Central memory CD8-positive, alpha-beta T cell (primary cell): Measurements from ENCODE around the gene BMAL1.
"Not testable (repeated sequence)": the region's sequence is repeated elsewhere in the genome, so short reads cannot be mapped to it uniquely, and the experiment has no call there.

Experiments
- ATAC-seq: fragments of 150-1000 bp; cut with Tn5 transposase; replicated peaks from 2 replicates; pipeline ENCODE4 v1.10.0; 2022; ENCODE audit warnings: mild to moderate bottlenecking, moderate FRiP score, moderate number of reproducible peaks; ENCODE audit not compliant: poor library complexity, severe bottlenecking; ENCODE audit errors: extremely low read depth
- DNase-seq, 2 donors: peaks; one replicate each; pipeline ENCODE4 v3.0.0; 2021; ENCODE audit warnings: low spot score in 2 of 2
- H3K27ac Mint-ChIP-seq: one replicate; pipeline ENCODE4 v1.8.0; 2022; ENCODE audit warnings: low read depth, mild to moderate bottlenecking, moderate library complexity, mixed read lengths
- H3K27me3 Mint-ChIP-seq: one replicate; pipeline ENCODE4 v1.8.0; 2022; ENCODE audit warnings: mixed read lengths
- H3K36me3 Mint-ChIP-seq: one replicate; pipeline ENCODE4 v1.8.0; 2022; ENCODE audit warnings: mild to moderate bottlenecking, moderate library complexity, mixed read lengths; ENCODE audit not compliant: insufficient read depth
- H3K4me1 Mint-ChIP-seq: one replicate; pipeline ENCODE4 v1.8.0; 2022; ENCODE audit warnings: mixed read lengths
- H3K4me3 Mint-ChIP-seq: one replicate; pipeline ENCODE4 v1.8.0; 2022; ENCODE audit warnings: mild to moderate bottlenecking, moderate library complexity, mixed read lengths
- H3K9me3 Mint-ChIP-seq: one replicate; pipeline ENCODE4 v1.8.0; 2022; ENCODE audit warnings: mixed read lengths

Gene BMAL1

DNA sequence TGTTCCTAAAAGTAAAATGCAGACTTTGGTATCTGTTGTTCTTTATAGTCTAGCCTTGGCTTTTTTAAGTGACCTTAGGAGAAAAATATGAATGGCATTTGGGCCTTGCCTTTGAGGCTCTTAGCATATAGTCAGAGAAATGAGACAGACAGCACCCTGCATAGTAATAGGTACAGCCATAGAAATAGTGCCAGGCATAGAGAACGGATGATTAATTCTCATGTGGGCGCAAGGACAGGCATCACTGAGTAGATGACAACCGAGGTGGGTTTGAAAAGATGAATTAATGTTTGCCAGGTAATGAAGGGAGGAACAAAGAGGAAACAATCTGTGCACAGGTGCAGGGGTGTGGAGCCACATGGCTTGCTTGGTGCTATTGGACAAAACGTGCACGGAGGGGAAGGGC, 90.5 kb downstream of the BMAL1 start:
- H3K36me3 Mint-ChIP-seq: peaks cover 43% of the 10 kb centered on the region
- H3K9me3 Mint-ChIP-seq: no peaks in the 10 kb centered on the region
- H3K4me3 Mint-ChIP-seq: no peak overlapping the region
- ATAC-seq (no peak), DNase-seq (no peak)
- no peaks in the 10 kb centered on the region for H3K4me1 Mint-ChIP-seq
- H3K27ac Mint-ChIP-seq: peak overlapping the region; percentile 48
- no peaks in the 10 kb centered on the region for H3K27me3 Mint-ChIP-seq

DNA sequence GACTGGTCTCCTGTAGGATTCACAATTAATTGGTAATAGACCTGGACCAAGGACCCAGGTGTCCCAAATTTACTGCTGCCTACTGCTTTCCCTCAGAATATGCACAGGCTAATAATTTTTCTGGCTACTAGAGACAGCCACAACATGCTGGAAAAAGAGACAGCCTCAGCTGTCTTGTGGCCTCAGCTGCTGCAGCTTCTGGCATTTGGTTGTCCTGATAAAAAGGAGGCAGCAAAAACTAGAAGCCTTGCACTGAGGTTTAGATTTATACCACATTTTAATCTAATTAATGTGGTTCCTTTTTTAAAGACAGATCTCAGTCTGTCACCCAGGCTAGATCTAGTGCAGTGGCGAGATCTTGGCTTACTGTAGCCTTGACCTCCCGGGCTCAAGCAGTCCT, 95.6 kb downstream of the BMAL1 start:
- Mint-ChIP-seq H3K27me3 (no peaks in the 10 kb centered on the region), H3K9me3 (no peaks in the 10 kb centered on the region), H3K4me3 (no peak overlapping the region), H3K4me1 (no peaks in the 10 kb centered on the region), H3K36me3 (peaks cover 35% of the 10 kb centered on the region), H3K27ac (no peak overlapping the region)
- ATAC-seq (no peak), DNase-seq (no peak)

DNA sequence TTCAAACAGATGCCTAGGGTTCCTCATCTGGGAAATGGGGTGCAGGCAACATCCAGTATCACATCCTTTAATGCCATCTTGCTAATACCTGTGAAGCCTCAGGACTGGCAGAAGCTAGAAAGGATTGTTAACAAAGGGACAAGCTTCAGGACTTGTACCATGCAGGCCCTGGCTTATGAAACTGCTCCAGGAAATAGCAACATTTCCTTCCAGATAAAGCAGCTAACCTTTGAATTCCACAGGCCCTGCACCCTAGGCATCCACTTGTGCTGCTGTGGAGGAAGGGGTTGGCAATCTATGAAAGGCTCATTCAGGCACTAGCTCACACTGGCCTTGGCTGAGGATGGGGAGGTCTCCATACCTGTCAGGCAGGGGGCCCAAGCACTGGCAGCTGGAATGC, 98.2 kb downstream of the BMAL1 start:
- H3K4me1 Mint-ChIP-seq: no peaks in the 10 kb centered on the region
- no peaks in the 10 kb centered on the region for H3K27me3 Mint-ChIP-seq
- no peak overlapping the region for H3K27ac Mint-ChIP-seq
- DNase-seq: no peak
- H3K36me3 Mint-ChIP-seq: peaks cover 32% of the 10 kb centered on the region
- H3K4me3 Mint-ChIP-seq: no peak overlapping the region
- H3K9me3 Mint-ChIP-seq: no peaks in the 10 kb centered on the region
- ATAC-seq: no peak

DNA sequence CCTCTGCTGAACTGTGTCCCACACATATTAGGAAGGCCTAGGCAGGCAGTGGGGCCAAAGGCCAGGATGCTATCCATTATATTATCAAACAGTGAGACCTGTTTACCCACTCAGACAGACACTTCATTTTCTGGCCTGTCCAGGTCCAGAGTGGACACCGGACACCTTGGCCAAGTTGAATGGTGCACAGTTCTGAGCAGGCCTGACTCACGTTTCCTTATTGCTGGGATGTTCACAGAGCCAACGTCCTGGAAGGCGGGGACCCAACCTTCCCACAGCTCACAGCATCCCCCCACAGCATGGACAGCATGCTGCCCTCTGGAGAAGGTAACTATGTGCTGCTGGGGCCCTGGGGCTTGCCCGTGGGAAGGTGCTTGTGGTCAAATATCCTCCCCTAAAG, 98.8 kb downstream of the BMAL1 start:
- H3K9me3 Mint-ChIP-seq: no peaks in the 10 kb centered on the region
- no peak overlapping the region for H3K4me3 Mint-ChIP-seq
- no peak overlapping the region for H3K27ac Mint-ChIP-seq
- DNase-seq: no peak
- H3K27me3 Mint-ChIP-seq: no peaks in the 10 kb centered on the region
- peaks cover 37% of the 10 kb centered on the region for H3K36me3 Mint-ChIP-seq
- ATAC-seq: no peak
- no peaks in the 10 kb centered on the region for H3K4me1 Mint-ChIP-seq

DNA sequence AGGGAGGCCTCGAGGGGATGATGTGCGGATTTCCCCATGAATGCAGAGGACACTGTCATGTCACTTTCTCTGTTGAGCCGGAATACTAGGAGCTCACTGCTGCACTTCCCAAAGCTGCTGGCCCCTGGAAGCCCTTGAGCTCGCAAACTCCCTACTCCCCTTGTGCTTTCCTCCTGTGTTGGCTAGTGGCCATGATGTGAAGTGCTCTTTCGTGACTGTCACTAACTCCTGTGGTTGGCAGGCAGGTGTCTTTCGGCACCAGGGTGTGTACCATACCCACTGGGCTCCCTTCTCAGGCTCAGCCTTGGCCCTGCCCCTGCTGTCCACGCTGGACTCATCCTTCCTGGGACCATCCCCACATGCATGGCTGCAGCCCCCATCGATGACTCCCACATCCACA, 99.2 kb downstream of the BMAL1 start:
- Mint-ChIP-seq H3K4me3 (no peak overlapping the region), H3K4me1 (no peaks in the 10 kb centered on the region), H3K36me3 (peaks cover 38% of the 10 kb centered on the region), H3K27ac (no peak overlapping the region), H3K27me3 (no peaks in the 10 kb centered on the region), H3K9me3 (no peaks in the 10 kb centered on the region)
- ATAC-seq: no peak
- no peak for DNase-seq

DNA sequence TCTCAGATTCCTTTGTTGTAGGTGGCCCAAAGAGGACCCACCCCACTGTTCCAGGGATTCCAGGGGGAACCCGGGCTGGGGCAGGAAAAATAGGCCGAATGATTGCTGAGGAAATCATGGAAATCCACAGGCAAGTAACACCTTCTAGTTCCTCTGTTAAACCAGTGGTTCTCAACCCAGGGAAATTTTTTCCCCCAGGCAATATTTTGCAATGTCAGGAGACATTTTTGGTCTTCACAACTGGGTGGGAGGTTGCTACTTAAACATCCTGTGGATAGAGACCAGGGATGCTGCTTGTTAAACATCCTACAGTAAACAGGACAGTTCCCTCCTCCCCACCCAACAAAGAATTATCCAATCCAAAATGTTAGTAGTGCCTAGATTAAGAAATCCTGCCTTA, 100.7 kb downstream of the BMAL1 start:
- Mint-ChIP-seq H3K4me3 (no peak overlapping the region), H3K36me3 (peaks cover 51% of the 10 kb centered on the region), H3K4me1 (no peaks in the 10 kb centered on the region), H3K9me3 (no peaks in the 10 kb centered on the region), H3K27me3 (no peaks in the 10 kb centered on the region), H3K27ac (no peak overlapping the region)
- no peak for DNase-seq
- ATAC-seq: no peak

DNA sequence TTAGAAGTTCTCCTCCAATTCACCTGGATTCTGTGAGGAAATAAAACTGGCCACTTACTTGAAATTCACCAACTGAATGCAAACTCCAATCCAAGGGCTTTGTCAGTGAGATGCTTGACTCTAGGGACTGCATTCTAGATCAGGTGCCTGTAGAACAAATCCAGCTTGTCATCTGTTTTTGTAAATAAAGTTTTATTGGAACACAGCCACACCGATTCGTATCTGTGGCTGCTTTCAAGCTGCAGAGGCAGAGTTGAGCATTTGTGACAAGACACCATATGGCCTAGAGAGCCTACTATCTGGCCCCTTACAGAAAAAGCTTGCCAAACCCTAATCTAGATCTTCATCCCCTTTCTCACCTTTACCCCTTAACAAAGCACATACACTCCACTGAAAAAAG, 103.1 kb downstream of the BMAL1 start:
- no peaks in the 10 kb centered on the region for H3K4me1 Mint-ChIP-seq
- H3K9me3 Mint-ChIP-seq: no peaks in the 10 kb centered on the region
- ATAC-seq (no peak), DNase-seq (no peak)
- no peak overlapping the region for H3K4me3 Mint-ChIP-seq
- H3K36me3 Mint-ChIP-seq: peaks cover 51% of the 10 kb centered on the region
- H3K27me3 Mint-ChIP-seq: no peaks in the 10 kb centered on the region
- H3K27ac Mint-ChIP-seq: no peak overlapping the region

DNA sequence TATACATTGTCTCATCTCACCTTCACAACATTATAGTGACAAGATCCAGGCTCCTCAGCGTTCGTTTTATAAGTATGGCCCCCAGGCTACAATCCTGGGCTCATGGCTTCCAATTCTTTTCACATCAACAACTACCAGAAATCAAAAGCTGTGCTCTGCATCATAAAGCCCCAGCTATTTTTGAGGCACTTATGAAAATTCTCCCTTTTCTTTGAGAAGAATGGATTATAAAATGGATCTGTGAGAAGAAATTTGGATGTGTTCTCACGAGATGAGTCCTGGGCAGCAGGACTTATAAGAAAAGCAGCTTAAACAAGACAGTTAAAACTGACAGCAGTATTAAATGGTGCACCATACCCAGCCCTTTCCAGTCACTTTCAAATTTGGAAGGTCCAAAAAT, 105.2 kb downstream of the BMAL1 start:
- DNase-seq (no peak), ATAC-seq (no peak)
- Mint-ChIP-seq H3K27ac (peak overlapping the region; percentile 26), H3K4me3 (no peak overlapping the region), H3K9me3 (no peaks in the 10 kb centered on the region), H3K36me3 (peaks cover 51% of the 10 kb centered on the region), H3K4me1 (no peaks in the 10 kb centered on the region), H3K27me3 (no peaks in the 10 kb centered on the region)

DNA sequence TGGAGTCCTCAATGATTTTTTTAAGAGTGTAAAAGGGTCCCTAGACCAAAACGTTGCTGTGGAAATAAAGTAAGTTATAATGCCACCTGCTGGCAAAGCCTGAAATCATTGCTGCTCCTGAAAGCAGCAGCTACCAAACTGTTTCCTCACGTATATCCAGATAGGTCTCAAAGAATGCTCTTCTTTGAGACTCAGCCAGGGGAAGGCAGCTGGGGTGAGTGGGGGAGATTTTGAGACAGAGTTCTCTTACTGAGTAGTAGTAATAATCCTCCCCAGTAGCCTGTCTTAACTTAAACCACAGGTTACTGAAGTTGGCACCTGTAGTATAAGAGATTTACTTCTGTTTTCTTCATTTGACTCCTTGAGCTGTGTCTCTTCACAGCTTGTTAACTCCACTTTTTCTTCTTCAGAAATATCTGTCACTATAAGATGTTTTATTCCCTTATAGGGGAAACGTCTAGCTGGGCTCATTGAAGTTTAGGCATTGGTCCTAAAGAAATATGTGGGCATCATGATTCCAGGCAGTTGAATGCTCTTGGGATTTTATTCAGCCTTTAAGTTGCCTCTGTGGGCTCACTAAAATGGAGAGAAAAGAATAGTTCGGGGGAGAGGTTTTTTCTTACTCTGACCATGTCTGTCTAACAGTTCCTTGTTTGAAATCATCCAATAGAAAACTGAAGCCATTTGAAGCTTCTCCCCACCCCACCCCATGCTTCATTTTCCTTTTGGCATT, 107.5 kb downstream of the BMAL1 start:
- H3K27me3 Mint-ChIP-seq: no peaks in the 10 kb centered on the region
- peak overlapping the region; percentile 72 for H3K27ac Mint-ChIP-seq
- no peak overlapping the region for H3K4me3 Mint-ChIP-seq
- H3K9me3 Mint-ChIP-seq: no peaks in the 10 kb centered on the region
- no peak for DNase-seq
- H3K36me3 Mint-ChIP-seq: peaks cover 58% of the 10 kb centered on the region
- H3K4me1 Mint-ChIP-seq: no peaks in the 10 kb centered on the region
- no peak for ATAC-seq

DNA sequence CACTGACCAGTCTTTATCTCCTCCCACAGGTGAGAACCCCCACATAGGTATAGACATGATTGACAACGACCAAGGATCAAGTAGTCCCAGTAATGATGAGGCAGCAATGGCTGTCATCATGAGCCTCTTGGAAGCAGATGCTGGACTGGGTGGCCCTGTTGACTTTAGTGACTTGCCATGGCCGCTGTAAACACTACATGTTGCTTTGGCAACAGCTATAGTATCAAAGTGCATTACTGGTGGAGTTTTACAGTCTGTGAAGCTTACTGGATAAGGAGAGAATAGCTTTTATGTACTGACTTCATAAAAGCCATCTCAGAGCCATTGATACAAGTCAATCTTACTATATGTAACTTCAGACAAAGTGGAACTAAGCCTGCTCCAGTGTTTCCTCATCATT, 109.0 kb downstream of the BMAL1 start:
- DNase-seq: no peak
- Mint-ChIP-seq H3K4me3 (no peak overlapping the region), H3K27ac (no peak overlapping the region), H3K27me3 (no peaks in the 10 kb centered on the region), H3K36me3 (peaks cover 53% of the 10 kb centered on the region), H3K9me3 (no peaks in the 10 kb centered on the region), H3K4me1 (no peaks in the 10 kb centered on the region)
- no peak for ATAC-seq

DNA sequence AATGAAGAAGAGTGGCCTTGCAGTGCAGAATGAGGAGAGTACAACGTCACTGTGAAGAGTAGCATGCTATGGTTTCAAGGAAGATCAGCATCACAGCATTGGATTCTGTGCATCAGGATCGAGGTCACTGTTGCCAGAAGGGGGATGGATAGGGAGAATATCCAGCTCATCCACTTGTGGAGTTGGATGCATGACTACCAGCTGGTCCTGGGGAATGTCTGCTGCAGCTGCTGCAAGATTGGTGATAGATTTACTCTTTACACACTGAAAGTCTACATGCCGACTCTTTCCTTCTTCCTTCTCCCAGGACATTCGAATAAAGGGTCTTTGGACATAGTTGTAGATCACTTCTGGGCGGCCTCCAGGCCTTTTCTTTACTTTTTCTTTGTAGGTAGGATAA, 111.2 kb downstream of the BMAL1 start:
- Mint-ChIP-seq H3K4me1 (no peaks in the 10 kb centered on the region), H3K27me3 (no peaks in the 10 kb centered on the region), H3K9me3 (no peaks in the 10 kb centered on the region), H3K36me3 (peaks cover 38% of the 10 kb centered on the region), H3K4me3 (no peak overlapping the region), H3K27ac (no peak overlapping the region)
- ATAC-seq: no peak
- no peak for DNase-seq

DNA sequence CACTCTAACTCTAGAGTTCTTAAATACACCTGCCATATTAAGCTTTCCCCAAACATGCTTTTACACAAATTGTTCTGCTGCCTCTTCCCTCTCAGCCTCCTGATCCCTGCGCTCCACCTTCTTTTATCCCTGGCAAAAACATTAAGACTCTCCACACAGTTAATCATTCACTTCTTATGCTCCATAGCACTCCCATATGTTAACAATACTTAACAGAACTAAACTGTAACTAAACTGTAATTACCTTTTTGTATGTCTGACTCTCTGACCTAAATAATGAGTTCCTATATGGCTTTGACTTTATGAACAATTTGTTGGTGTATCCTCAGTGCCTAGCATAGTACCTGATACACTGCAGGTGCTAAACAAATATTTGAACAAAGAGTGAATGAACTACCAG, 113.6 kb downstream of the BMAL1 start:
- no peaks in the 10 kb centered on the region for H3K9me3 Mint-ChIP-seq
- H3K4me3 Mint-ChIP-seq: no peak overlapping the region
- H3K4me1 Mint-ChIP-seq: no peaks in the 10 kb centered on the region
- ATAC-seq (no peak), DNase-seq (no peak)
- H3K36me3 Mint-ChIP-seq: peaks cover 28% of the 10 kb centered on the region
- no peaks in the 10 kb centered on the region for H3K27me3 Mint-ChIP-seq
- H3K27ac Mint-ChIP-seq: peak overlapping the region; percentile 30

DNA sequence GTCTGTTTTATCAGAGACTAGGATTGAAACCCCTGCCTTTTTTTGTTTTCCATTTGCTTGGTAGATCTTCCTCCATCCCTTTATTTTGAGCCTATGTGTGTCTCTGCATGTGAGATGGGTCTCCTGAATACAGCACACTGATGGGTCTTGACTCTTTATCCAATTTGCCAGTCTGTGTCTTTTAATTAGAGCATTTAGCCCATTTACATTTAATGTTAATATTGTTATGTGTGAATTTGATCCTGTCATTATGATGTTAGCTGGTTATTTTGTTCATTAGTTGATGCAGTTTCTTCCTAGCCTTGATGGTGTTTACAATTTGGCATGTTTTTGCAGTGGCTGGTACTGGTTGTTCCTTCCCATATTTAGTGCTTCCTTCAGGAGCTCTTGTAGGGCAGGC, 120.7 kb downstream of the BMAL1 start:
- H3K4me3 Mint-ChIP-seq, DNase-seq, H3K27me3 Mint-ChIP-seq, H3K27ac Mint-ChIP-seq, ATAC-seq, H3K36me3 Mint-ChIP-seq: not testable (repeated sequence)
- peaks cover 10% of the 10 kb centered on the region for H3K9me3 Mint-ChIP-seq
- H3K4me1 Mint-ChIP-seq: peaks cover 11% of the 10 kb centered on the region
